Hindlimb muscle (tissue), 1 donor: ENCODE results near the gene UBTD1. TPM values are rescaled to one million over a fixed set of nuclear protein-coding genes. Genes with fewer than 3 reads are reported as not detected.
"Not testable (repeated sequence)": the region's sequence is repeated elsewhere in the genome, so short reads cannot be mapped to it uniquely, and the experiment has no call there.

Experiments
- DNase-seq: peaks from one replicate; pipeline ENCODE4 v3.0.0-alpha.2; 2013
- polyA plus RNA-seq: library from polyadenylated mRNA; unstranded; fragments of 120-200 nt; gene quantifications from one replicate; pipeline ENCODE4 v1.2.1, GENCODE V29; 2013; ENCODE audit not compliant: insufficient read length

Gene UBTD1, protein sequence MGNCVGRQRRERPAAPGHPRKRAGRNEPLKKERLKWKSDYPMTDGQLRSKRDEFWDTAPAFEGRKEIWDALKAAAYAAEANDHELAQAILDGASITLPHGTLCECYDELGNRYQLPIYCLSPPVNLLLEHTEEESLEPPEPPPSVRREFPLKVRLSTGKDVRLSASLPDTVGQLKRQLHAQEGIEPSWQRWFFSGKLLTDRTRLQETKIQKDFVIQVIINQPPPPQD
- polyA plus RNA-seq: 17.1 TPM

DNA sequence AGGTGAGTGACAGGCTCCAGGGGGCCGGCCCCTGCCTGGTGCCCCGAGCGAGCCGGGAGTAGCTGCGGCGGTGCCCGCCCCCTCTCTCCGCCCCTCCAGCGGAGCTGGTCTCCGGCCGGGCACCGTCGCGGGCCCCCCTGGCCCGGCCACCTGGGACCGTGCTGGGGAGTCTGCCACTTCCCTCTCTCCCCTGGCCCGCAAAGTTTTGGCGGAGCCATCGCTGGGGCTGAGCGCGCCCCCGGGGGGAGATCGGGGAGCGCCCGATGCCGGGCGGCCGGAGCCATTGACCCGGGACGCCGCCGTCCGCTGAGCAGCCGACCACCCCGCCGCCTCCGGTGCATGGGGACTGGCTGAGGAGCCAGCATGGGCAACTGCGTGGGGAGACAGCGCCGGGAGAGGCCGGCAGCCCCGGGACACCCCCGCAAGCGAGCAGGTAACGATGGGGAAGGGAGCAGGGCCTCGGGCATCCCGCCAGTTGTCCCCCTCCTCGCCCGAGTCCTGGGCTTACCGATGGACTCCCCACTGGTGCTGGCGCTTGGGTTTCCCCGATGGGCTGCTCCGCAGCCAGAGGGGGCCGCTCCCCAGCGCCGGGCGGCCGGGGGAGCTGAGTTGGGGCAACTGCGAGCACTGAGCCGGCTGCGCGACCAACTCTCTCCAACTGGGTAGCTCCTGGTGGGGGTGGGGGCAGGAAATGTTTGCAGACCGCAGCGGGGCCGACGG, at the start of gene UBTD1:
Gene UBTD1 (plus strand): TSS at position 84 of the 720 bp plus-strand sequence. CDS start 280 bp downstream, at position 364.
- DNase-seq: peak; percentile 46

DNA sequence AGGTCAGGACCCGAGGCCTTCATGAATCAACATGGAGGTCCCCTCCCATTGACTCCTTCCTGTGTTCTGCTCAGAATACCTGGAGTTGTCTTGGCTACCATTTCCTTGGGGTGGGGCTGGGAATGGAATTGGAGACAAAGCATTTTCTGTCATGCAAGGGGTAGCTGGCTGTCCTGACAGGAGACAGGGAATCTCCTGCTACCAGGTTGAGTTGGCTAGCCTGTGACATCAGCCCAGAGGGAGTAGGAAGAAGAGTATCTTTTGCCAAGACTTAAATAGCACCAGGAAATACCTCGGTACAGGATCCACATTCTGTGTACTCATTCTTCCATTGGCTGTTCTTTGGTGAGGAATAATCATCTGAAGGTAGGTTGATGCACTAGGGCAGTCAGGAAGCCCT, 47.9 kb upstream of the UBTD1 start:
- no peak for DNase-seq

DNA sequence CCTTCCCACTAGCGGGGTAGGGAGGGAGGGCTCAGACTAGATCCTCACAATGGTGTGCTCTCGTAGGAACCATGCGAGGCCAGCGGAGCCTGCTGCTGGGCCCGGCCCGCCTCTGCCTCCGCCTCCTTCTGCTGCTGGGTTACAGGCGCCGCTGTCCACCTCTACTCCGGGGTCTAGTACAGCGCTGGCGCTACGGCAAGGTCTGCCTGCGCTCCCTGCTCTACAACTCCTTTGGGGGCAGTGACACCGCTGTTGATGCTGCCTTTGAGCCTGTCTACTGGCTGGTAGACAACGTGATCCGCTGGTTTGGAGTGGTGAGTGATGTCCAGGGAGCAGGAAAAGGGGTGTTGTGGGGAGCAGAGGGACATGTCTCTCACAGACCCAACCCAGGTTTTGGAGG, 47.1 kb upstream of the UBTD1 start:
- DNase-seq: no peak

DNA sequence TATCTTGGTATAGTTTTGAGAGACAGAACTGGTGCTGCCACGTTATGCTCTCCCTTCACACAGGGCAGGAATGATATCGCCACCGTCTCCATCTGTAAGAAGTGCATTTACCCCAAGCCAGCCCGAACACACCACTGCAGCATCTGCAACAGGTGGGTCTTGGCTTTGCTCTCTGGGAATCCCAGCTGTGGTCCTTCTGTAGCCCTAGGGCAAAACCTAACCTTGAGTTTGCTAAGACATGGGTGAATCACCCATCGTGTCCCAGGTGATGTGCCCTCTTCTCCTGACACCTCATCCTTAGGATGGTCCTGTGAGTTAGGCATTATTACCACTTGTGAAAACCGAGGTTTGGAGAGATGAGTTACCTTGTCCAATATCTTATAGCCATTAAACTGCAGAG, 46.4 kb upstream of the UBTD1 start:
- no peak for DNase-seq

DNA sequence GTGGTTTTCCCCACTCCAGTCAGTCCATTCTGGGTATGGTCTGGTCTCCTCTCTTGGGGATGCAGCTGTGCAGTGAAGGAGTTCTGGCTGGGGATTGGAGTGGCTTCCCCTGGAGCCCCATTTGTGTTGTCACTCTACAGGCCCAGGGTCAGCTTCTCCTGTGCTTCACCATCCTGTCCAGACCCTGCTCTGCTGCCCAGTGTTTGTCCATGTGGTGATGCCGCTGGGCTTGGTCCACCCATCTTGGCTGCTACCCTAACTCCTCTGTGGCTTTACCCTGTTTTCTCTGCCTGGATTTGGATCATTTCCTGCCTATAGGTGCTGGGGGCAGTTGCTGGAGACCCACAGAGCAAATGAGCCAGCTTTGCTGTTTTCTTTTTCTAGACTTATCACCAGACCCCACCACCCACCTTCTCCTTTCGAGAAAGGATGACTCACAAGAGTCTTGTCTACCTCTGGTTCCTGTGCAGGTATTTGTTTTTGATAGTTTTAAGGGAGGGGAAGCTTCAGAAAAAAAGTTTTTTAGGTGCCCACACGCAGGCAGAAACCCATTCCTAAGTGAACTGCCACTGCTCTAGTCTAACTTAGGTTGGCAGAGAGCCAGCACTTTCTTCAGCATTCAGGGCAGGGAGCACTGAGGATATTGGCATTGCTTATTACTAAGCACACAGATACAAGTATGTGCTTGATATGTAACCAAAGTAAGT, 44.2 kb upstream of the UBTD1 start:
- DNase-seq: no peak

DNA sequence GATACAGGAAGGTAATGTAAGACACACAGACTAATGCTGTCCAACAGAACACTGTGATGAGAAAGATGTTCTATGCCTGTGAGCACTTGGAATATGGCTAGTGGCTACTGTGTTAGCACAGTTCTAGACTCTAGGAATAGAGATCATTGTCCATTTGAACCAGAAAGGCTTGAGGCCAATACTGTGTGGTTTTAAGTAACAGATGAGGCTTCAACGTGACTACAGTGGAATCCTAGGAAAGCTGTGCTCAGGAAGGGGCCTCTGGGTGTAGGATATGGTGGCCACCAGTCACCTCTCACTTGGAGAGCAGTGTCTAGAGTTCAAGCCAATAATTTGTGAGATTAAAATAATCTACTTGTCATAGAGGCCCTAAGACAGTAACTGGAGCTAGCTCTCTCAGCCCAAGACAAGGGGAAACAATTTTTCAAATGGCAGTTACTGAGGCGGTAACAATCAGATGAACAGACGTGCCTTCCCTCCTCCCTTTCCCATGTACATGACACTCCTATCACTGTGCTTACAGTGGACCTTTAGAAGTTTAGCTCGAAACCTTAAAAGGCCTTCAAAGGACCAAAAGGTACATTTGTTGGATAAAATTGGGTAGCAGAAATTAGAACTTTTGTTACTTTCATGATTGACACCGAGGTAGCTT, 42.6 kb upstream of the UBTD1 start:
- no peak for DNase-seq

DNA sequence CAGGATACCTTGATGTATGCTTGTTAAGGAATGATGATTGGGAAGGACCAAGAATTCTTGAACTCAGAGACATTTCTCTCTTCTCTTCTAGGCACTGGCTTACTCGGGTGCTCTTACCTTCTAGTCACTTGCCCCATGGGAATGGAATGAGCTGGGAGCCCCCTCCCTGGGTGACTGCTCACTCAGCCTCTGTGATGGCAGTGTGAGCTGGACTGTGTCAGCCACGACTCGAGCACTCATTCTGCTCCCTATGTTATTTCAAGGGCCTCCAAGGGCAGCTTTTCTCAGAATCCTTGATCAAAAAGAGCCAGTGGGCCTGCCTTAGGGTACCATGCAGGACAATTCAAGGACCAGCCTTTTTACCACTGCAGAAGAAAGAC, 42.0 kb upstream of the UBTD1 start:
- DNase-seq: no peak

DNA sequence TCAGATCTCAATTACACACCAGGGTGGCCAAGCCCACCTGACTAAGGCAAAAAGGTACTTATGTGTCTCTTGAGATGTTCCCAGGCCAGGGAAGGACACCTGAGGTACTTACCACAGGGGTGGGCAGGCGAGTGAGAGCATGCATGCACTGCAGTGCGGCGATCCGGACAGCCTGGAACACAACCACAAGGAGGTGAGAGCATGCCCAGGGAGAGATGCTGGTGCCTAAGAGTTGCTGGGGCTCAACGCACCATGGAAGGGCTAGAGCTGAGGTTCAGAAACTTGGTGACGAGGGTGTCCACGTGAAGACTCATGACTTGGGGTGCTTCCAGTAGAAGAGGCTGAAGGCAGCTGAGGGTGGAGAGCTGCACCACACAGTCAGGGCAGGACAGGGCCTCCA, 39.6 kb upstream of the UBTD1 start:
- DNase-seq: no peak

DNA sequence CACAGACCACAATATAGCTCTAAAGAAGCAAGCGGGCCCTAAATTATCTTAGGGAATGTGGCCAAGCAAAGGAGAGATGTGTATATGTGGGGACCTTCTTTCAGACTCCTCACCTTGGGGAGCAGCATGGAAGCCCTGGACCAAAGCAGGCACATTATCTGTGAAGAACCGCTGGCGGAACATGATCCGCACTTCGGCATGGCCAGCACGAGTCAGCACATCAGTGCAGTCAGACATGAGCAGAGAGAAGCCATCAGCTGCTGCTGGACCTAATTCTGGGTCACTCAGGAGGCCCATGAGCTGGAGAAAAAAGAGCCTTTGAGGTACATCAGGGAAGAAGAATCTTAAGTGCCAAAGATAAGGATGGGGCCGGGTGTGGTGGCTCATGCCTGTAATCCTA, 38.8 kb upstream of the UBTD1 start:
- DNase-seq: no peak

DNA sequence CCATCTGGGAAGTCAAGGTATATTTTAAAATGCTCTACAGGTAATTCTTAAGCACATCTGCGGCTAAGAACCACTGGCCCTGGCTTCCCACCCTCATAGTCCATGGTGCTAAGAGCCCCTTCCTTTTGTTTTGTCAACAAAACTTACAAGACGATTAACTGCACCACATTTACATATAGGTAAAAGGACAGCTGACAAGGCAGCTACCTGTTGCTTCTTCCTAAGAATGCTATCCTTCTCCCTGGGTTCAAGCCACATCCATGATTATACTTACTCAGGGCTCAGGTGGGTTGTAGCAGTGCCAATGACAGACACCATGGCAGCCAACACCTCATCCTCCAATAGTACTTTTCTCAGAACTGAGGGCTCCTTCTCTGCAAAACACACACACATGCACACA, 36.4 kb upstream of the UBTD1 start:
- no peak for DNase-seq

DNA sequence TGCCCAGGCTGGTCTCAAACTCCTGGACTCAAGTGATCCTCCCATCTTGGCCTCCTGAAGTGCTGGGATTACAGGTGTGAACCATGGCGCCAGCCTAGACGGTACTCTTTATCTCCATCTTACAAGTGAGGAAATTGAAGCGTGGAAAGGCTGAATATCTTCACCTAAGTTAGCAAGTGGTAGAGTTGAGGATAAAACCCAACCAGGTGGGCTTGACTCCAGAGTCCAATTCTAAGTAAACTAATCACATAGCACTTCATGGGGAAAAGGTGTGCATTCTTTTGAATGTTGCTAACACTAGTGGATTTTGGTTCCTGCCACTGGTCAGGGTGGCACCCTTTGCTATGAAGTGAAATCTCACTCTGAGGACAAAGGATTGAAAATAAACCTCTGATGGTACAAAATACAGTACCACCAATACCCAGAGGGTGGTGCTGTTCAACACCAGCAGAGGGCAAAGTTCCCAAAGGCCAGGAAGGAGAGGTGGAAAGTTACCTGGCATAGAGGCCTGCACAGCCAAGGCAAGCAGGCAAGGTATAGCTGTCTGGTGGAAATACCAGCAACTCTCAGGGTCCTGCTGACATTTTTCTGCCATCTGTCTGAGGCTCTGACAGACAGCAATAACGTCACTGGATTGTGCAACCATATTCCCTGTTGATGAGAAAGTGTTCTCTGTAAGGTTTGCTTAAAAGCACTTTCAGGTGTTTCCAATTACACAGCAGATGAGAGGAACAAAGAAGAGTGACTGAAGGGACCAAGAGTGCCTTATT, 35.2 kb upstream of the UBTD1 start:
- DNase-seq: peak; percentile 40

DNA sequence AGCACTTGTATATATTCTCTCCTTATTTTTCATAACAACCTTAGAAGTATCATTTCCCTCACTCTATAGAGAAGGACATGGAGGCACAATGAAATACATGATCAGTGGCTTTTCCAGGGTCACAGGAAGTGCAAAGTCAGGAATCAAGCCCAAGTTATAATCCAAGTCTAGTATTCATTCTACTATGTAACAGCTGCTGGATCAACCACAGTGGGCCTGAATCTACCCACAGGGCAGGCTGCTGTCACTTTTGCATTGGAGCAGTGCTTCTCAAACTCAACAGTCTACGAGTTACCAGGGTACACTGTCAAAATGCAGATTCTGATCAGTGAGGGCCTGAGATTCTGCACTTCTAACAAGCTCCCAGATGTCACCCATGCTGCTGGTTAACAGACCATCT, 34.5 kb upstream of the UBTD1 start:
- no peak for DNase-seq

DNA sequence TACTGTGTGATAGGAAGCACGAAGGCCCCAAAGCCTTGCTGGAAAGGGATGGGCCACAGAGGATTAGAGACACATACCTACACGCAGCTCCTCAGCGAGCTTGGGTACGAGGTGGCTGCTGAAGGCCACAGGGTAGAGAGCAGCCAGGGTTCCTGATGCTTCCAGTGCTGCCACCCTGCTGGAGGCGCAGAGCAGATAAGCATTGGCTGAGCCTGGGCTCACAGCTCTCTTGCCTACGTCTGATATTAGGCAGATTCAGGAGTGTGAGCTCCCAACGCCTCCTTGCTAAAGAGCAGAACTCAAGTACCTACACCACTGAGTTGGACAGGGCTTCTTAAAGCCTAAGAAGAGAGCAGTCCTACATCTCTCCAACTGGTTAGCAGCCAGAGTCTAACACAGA, 32.7 kb upstream of the UBTD1 start:
- DNase-seq: no peak

DNA sequence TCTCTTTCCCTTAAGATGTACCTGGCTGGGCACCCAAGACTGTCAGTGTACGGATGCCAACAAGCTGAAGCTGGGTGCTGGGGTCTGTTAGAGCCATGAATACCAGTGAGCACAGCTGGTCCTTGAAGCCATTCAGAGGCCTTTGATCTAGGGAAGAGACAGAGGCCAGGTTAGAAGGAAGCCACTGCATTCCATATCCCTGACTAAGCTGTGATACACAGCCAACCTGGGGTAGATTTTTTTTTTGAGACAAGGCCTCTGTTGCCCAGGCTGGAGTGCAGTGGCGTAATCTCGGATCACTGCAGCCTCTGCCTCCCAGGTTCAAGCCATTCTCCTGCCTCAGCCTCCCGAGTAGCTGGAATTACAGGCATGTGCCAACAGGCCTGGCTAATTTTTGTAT, 32.0 kb upstream of the UBTD1 start:
- DNase-seq: no peak

DNA sequence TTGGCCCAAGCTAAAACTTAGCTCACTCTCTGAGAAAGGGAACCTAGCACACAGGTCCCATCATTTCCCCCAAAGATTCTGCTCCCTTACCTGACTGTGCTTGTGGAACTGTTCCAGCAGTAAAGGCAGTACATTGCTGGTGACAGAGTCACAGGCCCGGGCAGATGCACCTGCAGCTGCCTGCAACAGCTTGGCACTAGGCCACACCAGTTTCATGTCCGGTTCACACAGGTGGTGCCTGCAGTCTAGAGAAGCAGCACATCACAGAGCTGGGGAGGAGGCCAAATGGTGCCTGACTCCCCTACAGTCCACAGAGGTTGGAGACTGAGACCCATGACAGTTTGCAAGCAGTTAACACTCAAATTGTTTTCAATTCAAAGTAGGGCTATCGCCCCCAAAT, 30.6 kb upstream of the UBTD1 start:
- DNase-seq: no peak

DNA sequence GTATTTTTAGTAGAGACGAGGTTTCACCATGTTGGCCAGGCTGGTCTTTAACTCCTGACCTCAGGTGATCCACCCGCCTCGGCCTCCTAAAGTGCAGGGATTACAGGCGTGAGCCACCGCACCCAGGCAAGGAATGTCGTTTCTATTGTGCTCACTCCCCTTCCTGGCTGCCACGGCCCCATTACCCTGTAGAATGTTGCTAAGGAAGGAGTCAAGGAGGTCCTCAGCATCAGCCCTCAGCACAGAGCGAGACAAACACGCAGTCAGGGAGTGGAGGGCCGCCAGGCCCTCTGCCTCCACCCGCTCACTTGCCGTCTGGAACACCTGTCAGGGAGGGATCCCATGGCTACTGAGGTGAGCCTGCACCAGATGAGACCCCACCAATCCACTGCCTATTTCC, 29.9 kb upstream of the UBTD1 start:
- DNase-seq: not testable (repeated sequence)

DNA sequence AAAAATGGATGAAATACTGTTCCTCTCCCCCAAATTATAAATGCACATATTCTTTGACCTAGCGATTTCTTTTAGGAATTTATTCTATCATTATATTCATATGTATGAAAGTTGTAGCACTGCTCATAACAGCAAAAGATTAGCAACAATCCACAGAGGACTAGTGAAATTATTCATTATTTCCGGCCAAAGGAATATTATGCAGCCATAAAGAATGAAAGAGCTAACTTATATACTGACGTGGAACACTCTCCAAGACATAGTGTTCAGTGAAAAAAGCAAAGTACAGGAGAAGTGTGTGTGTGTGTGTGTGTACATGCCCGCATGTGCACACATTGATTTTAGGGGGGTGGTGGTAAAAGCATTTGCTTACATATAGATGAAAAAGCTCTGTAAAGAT, 23.8 kb upstream of the UBTD1 start:
- no peak for DNase-seq

DNA sequence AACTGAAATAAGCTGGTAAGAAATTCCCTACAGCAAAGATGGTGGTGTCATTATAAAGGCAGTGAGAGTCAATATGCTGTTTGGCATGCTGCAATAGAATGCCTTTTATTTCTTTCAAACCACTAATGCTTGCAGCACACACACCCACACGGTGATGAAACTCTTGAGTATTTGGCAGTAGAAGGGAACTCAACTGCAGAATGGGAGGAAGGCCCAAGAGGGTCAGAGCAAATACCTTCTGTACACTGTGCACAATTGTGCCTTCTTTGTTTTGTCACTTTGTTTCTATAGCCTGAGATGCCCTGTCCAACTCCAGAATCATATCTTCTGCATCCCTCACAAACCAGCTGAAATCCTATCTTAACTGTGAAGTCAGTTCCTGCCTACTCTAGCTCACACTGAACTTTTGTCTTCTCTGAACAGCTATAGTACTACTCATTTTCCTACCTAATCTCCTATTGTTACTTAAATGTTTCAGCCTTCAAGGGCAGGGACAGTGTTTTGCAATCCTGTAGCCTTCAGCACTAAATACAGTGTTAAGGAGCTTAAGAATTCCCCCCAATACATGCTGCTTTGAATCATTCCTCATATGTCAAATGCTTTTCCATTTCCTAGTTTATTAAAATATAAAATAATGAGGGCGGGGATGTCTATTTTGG, 22.7 kb upstream of the UBTD1 start:
- no peak for DNase-seq

DNA sequence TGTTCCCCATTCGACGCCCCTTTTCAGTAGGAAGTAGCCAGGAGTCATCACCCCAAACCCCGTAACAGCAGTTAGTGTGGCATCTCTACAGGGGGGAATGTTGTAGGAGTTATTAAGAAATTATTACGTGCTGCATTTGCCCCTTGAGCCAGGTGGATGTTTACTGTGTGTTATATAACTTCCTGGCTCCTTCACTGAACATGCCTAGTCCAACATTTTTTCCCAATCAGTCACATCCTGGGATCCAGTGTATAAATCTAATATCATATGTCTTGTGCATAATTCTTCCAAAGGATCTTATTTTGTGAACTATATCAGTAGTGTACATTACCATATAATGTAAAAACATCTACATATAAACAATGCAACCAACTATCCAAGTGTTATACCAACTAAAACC, 19.3 kb upstream of the UBTD1 start:
- DNase-seq: not testable (repeated sequence)

DNA sequence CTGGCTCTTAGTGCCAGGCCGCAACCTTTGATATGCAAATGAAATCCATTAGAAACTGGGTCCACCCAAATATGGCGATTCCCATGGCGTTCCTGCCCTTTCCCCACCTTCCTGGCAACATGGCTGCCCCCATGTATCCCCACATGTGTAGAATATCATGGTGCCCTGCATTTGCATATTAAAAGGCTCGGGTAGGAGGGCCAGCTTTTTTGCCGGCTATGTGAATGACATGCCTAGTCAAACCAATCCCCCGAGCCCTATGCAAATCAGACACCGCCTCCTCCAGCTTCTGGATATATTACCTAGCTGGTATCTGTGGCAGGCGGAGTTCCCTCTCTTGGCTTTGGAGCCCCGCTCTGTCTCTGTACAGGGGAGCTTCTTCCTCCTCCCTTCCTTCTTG, 18.8 kb upstream of the UBTD1 start:
- DNase-seq: no peak

DNA sequence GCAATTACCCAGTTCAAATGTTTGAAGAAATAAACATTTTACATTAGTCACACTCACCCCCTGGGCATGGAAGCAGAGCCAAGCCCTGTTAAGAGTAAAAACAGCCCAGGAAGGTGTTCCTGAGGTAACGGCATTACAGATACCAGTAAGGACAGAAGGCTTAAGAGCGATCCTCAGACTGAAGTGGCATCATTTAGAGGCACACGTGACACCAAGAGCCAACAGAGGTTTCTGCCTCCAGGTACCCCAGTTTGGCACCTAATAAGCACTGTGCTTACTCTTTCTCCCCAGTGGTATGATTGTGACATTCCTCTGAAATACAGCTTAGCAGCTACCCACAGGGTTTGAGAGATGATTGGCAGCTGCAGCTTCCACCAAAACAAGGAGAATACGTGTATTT, 17.7 kb upstream of the UBTD1 start:
- no peak for DNase-seq

DNA sequence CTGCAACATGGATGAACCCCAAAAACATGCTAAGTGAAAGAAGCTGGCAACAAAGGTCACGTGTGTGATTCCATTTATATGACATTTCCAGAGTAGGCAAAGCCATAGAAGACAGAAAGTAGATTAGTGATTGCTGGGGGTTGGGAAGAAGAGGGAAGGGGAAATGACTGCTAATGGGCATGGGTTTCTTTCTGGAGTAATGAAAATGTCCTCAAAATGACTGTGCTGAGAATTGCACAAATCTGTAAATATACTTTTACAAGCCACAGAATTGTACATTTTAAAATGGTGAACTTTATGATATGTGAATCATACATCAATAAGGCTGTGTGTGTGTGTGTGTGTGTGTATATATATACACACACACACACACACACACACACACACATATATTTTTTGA, 16.3 kb upstream of the UBTD1 start:
- no peak for DNase-seq
